ENCODE results near the gene NINJ1. TPM values are rescaled to one million over a fixed set of nuclear protein-coding genes. Genes with fewer than 3 reads are reported as not detected.

Gene NINJ1
- total RNA-seq, 1 donor from 2014 or later, result 29.4 TPM

- Mint-ChIP-seq H3K27ac (ENCODE audit: unreplicated experiment) (no peak overlapping the region), H3K27me3 (ENCODE audit: unreplicated experiment) (peaks cover 5% of the 10 kb centered on the region), H3K4me1 (ENCODE audit: low read depth, unreplicated experiment) (peaks cover 16% of the 10 kb centered on the region), H3K4me3 (ENCODE audit: unreplicated experiment) (no peak overlapping the region), H3K36me3 (ENCODE audit: unreplicated experiment) (no peaks in the 10 kb centered on the region), H3K9me3 (ENCODE audit: unreplicated experiment) (peaks cover 8% of the 10 kb centered on the region)
- DNase-seq, result no peak
- TF ChIP-seq CTCF (IDR thresholded peaks at IDR 0.05; ENCODE audit: partially characterized antibody, unreplicated experiment), result no peak
These were observed 38.8 kb upstream of the NINJ1 start for GRCh38 chr9:93172666-93173364.

- no peaks in the 10 kb centered on the region for H3K36me3 Mint-ChIP-seq (ENCODE audit: unreplicated experiment)
- H3K27me3 Mint-ChIP-seq (ENCODE audit: unreplicated experiment), result peaks cover 1% of the 10 kb centered on the region
These were observed 37.4 kb upstream of the NINJ1 start for GRCh38 chr9:93171261-93171990.

GRCh38 chr9:93170571-93170970 is 36.5 kb upstream of the NINJ1 start:
- H3K27ac Mint-ChIP-seq (ENCODE audit: unreplicated experiment), result no peak overlapping the region

More at GRCh38 chr9:93171261-93171990, 37.4 kb upstream of the NINJ1 start:
- DNase-seq, result no peak
- Mint-ChIP-seq H3K9me3 (ENCODE audit: unreplicated experiment) (peaks cover 5% of the 10 kb centered on the region), H3K27ac (ENCODE audit: unreplicated experiment) (no peak overlapping the region), H3K4me1 (ENCODE audit: low read depth, unreplicated experiment) (peaks cover 24% of the 10 kb centered on the region), H3K4me3 (ENCODE audit: unreplicated experiment) (no peak overlapping the region)
- no peak for TF ChIP-seq CTCF (IDR thresholded peaks at IDR 0.05; ENCODE audit: partially characterized antibody, unreplicated experiment)

GRCh38 chr9:93169444-93169843 is 35.4 kb upstream of the NINJ1 start:
- peaks cover 22% of the 10 kb centered on the region for H3K4me1 Mint-ChIP-seq (ENCODE audit: low read depth, unreplicated experiment)
- H3K36me3 Mint-ChIP-seq (ENCODE audit: unreplicated experiment), result no peaks in the 10 kb centered on the region
- TF ChIP-seq CTCF (IDR thresholded peaks at IDR 0.05; ENCODE audit: partially characterized antibody, unreplicated experiment), result no peak
- H3K9me3 Mint-ChIP-seq (ENCODE audit: unreplicated experiment), result peaks cover 3% of the 10 kb centered on the region
- no peak overlapping the region for H3K27ac Mint-ChIP-seq (ENCODE audit: unreplicated experiment)
- peaks cover 1% of the 10 kb centered on the region for H3K27me3 Mint-ChIP-seq (ENCODE audit: unreplicated experiment)
- no peak for DNase-seq
- H3K4me3 Mint-ChIP-seq (ENCODE audit: unreplicated experiment), result no peak overlapping the region

More at GRCh38 chr9:93170571-93170970, 36.5 kb upstream of the NINJ1 start:
- Mint-ChIP-seq H3K4me1 (ENCODE audit: low read depth, unreplicated experiment) (peaks cover 24% of the 10 kb centered on the region), H3K4me3 (ENCODE audit: unreplicated experiment) (peak overlapping the region; percentile 6), H3K27me3 (ENCODE audit: unreplicated experiment) (peaks cover 1% of the 10 kb centered on the region), H3K9me3 (ENCODE audit: unreplicated experiment) (peaks cover 5% of the 10 kb centered on the region), H3K36me3 (ENCODE audit: unreplicated experiment) (no peaks in the 10 kb centered on the region)
- TF ChIP-seq CTCF (IDR thresholded peaks at IDR 0.05; ENCODE audit: partially characterized antibody, unreplicated experiment), result no peak
- no peak for DNase-seq

GRCh38 chr9:93168581-93168980 is 34.5 kb upstream of the NINJ1 start:
- Mint-ChIP-seq H3K9me3 (ENCODE audit: unreplicated experiment) (peaks cover 3% of the 10 kb centered on the region), H3K27me3 (ENCODE audit: unreplicated experiment) (peaks cover 1% of the 10 kb centered on the region), H3K4me1 (ENCODE audit: low read depth, unreplicated experiment) (peaks cover 22% of the 10 kb centered on the region), H3K27ac (ENCODE audit: unreplicated experiment) (peak overlapping the region; percentile 48), H3K36me3 (ENCODE audit: unreplicated experiment) (no peaks in the 10 kb centered on the region), H3K4me3 (ENCODE audit: unreplicated experiment) (peak overlapping the region; percentile 70)
- DNase-seq, result peak; percentile 36
- no peak for TF ChIP-seq CTCF (IDR thresholded peaks at IDR 0.05; ENCODE audit: partially characterized antibody, unreplicated experiment)
